ENCODE measurements around the gene SKIC3. TPM values are rescaled to one million over a fixed set of nuclear protein-coding genes. Genes with fewer than 3 reads are reported as not detected.
A peak's percentile ranks its signal among the peaks of the same experiment; 100 is the strongest.

SKIC3 gene
- 177 and 195 TPM in 2 replicates for total RNA-seq

GRCh38 chr5:95554647-95555548, at the start of gene SKIC3, which contains the start of gene ARSK:
Gene SKIC3 (minus strand): TSS chr5:95554977. CDS start chr5:95547150, 7,827 bp downstream.
Gene ARSK (plus strand): TSS chr5:95555101. CDS start chr5:95555279, 178 bp downstream.
- H4K20me1 ChIP-seq (ENCODE audit: insufficient read depth, low read length), result no peaks in the 10 kb centered on the region
- peak; percentile 96 for DNase-seq (ENCODE audit: insufficient read length, low spot score, missing footprints)
- peak within 1 kb of the TSS; percentile 82 for H3K4me2 ChIP-seq (ENCODE audit: insufficient read depth, low read length)
- no peaks in the 10 kb centered on the region for H3K9me3 ChIP-seq (ENCODE audit: low read depth, low read length)
- peak within 1 kb of the TSS; percentile 93 for H3K4me3 ChIP-seq (ENCODE audit: insufficient read depth, low read length)
- H2AFZ ChIP-seq (ENCODE audit: low read length), result peak within 1 kb of the TSS; percentile 97
- H3K27me3 ChIP-seq (ENCODE audit: insufficient read depth, low read length), result no peaks in the 10 kb centered on the region
- peaks cover 10% of the 10 kb centered on the region for H3K36me3 ChIP-seq (ENCODE audit: insufficient read depth, low read length)
- peak within 1 kb of the TSS; percentile 88 for H3K27ac ChIP-seq (ENCODE audit: low read depth, low read length)
- peaks cover 72% of the 10 kb centered on the region for H3K79me2 ChIP-seq (ENCODE audit: insufficient read depth, low read length)
- H3K4me1 ChIP-seq (ENCODE audit: insufficient read depth, low read length), result peaks cover 22% of the 10 kb centered on the region
- TF ChIP-seq, protein P1, sequence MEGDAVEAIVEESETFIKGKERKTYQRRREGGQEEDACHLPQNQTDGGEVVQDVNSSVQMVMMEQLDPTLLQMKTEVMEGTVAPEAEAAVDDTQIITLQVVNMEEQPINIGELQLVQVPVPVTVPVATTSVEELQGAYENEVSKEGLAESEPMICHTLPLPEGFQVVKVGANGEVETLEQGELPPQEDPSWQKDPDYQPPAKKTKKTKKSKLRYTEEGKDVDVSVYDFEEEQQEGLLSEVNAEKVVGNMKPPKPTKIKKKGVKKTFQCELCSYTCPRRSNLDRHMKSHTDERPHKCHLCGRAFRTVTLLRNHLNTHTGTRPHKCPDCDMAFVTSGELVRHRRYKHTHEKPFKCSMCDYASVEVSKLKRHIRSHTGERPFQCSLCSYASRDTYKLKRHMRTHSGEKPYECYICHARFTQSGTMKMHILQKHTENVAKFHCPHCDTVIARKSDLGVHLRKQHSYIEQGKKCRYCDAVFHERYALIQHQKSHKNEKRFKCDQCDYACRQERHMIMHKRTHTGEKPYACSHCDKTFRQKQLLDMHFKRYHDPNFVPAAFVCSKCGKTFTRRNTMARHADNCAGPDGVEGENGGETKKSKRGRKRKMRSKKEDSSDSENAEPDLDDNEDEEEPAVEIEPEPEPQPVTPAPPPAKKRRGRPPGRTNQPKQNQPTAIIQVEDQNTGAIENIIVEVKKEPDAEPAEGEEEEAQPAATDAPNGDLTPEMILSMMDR (IDR thresholded peaks at IDR 0.05; ENCODE audit: extremely low read depth, low read depth, low read length), result peak; percentile 45

GRCh38 chr5:95600557-95600956, 45.8 kb upstream of the SKIC3 start:
- no peak for DNase-seq (ENCODE audit: insufficient read length, low spot score, missing footprints)
- TF ChIP-seq, protein P1 (IDR thresholded peaks at IDR 0.05; ENCODE audit: extremely low read depth, low read depth, low read length), result no peak
- H3K27me3 ChIP-seq (ENCODE audit: insufficient read depth, low read length), result no peaks in the 10 kb centered on the region
- H3K4me1 ChIP-seq (ENCODE audit: insufficient read depth, low read length), result no peaks in the 10 kb centered on the region
- H3K4me2 ChIP-seq (ENCODE audit: insufficient read depth, low read length), result no peak overlapping the region
- no peaks in the 10 kb centered on the region for H4K20me1 ChIP-seq (ENCODE audit: insufficient read depth, low read length)
- no peaks in the 10 kb centered on the region for H3K36me3 ChIP-seq (ENCODE audit: insufficient read depth, low read length)
- no peaks in the 10 kb centered on the region for H3K9me3 ChIP-seq (ENCODE audit: low read depth, low read length)
- H3K79me2 ChIP-seq (ENCODE audit: insufficient read depth, low read length), result no peaks in the 10 kb centered on the region
- H2AFZ ChIP-seq (ENCODE audit: low read length), result no peak overlapping the region
- H3K4me3 ChIP-seq (ENCODE audit: insufficient read depth, low read length), result no peak overlapping the region
- H3K27ac ChIP-seq (ENCODE audit: low read depth, low read length), result peak overlapping the region; percentile 46

DNA sequence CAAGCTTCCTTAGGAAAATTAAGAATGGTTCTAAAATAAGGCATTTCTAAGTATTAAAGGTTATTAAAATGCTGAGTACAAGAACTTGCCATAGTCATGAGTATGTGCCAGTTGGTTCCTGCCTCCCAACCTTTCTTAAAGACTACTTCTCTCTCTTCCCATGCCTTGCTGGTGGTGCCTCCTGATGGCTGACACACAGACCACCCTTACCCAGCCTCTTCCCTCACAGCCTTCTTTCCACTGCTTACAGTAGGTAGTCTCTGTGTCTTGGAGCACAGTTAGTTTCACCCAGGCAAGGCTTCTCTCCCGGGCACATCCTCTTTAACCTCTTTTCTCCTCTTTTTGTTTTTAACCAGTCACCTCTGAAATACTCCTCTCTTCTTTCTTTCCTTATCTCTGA, 44.5 kb upstream of the SKIC3 start:
- Histone ChIP-seq H4K20me1 (ENCODE audit: insufficient read depth, low read length) (no peaks in the 10 kb centered on the region), H3K9me3 (ENCODE audit: low read depth, low read length) (no peaks in the 10 kb centered on the region), H3K27ac (ENCODE audit: low read depth, low read length) (no peak overlapping the region), H2AFZ (ENCODE audit: low read length) (no peak overlapping the region), H3K27me3 (ENCODE audit: insufficient read depth, low read length) (no peaks in the 10 kb centered on the region), H3K79me2 (ENCODE audit: insufficient read depth, low read length) (no peaks in the 10 kb centered on the region), H3K36me3 (ENCODE audit: insufficient read depth, low read length) (no peaks in the 10 kb centered on the region), H3K4me1 (ENCODE audit: insufficient read depth, low read length) (no peaks in the 10 kb centered on the region), H3K4me3 (ENCODE audit: insufficient read depth, low read length) (no peak overlapping the region), H3K4me2 (ENCODE audit: insufficient read depth, low read length) (no peak overlapping the region)
- TF ChIP-seq, protein P1 (IDR thresholded peaks at IDR 0.05; ENCODE audit: extremely low read depth, low read depth, low read length), result no peak
- DNase-seq (ENCODE audit: insufficient read length, low spot score, missing footprints), result no peak

- no peak for DNase-seq (ENCODE audit: insufficient read length, low spot score, missing footprints)
- TF ChIP-seq, protein P1 (IDR thresholded peaks at IDR 0.05; ENCODE audit: extremely low read depth, low read depth, low read length), result no peak
- H4K20me1 ChIP-seq (ENCODE audit: insufficient read depth, low read length), result no peaks in the 10 kb centered on the region
- no peaks in the 10 kb centered on the region for H3K79me2 ChIP-seq (ENCODE audit: insufficient read depth, low read length)
- peaks cover 25% of the 10 kb centered on the region for H3K4me1 ChIP-seq (ENCODE audit: insufficient read depth, low read length)
- no peaks in the 10 kb centered on the region for H3K36me3 ChIP-seq (ENCODE audit: insufficient read depth, low read length)
- no peaks in the 10 kb centered on the region for H3K27me3 ChIP-seq (ENCODE audit: insufficient read depth, low read length)
- H3K4me2 ChIP-seq (ENCODE audit: insufficient read depth, low read length), result no peak overlapping the region
- no peaks in the 10 kb centered on the region for H3K9me3 ChIP-seq (ENCODE audit: low read depth, low read length)
- no peak overlapping the region for H3K4me3 ChIP-seq (ENCODE audit: insufficient read depth, low read length)
- no peak overlapping the region for H2AFZ ChIP-seq (ENCODE audit: low read length)
- no peak overlapping the region for H3K27ac ChIP-seq (ENCODE audit: low read depth, low read length)
Observed at GRCh38 chr5:95595289-95595931, 40.6 kb upstream of the SKIC3 start.
